ENCODE data around the gene UMODL1.

UMODL1 gene

DNA sequence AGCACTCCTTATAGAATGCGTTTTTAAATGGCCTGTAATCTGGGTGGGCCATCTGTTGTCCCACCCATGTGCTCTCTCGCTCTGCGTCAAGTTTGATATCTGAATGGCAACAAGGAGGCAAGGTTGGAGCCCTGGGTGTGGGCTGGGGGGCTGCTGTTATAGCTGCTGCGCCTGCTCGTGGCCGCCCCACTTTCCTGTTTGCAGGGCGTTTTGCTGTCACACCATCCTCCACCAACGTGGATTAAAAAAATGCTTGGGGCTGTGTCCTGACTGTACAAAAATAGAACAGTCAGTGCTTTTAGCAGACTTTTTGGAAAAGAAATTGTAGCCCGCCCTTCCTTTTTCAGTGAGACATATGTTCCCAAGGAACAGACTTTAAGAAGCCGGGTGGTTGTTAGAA, 25.4 kb downstream of the UMODL1 start:
- no peak for DNase-seq (ENCODE audit: low read depth in 1 of 2, low spot score in 1 of 2)
- Histone ChIP-seq H3K27ac (replicated peaks) (no peak overlapping the region), H3K4me3 (replicated peaks; ENCODE audit: insufficient read depth, low read length) (no peak overlapping the region), H3K27me3 (ENCODE audit: insufficient read depth, poor library complexity, severe bottlenecking) (no peaks in the 10 kb centered on the region)
- TF ChIP-seq POLR2AphosphoS5 (IDR thresholded peaks at IDR 0.05; ENCODE audit: low read depth) (no peak), GABPA (IDR thresholded peaks at IDR 0.05; ENCODE audit: low read depth) (no peak), SPI1 (IDR thresholded peaks at IDR 0.05; ENCODE audit: borderline replicate concordance, low read depth) (no peak)
- TF ChIP-seq, protein P1, sequence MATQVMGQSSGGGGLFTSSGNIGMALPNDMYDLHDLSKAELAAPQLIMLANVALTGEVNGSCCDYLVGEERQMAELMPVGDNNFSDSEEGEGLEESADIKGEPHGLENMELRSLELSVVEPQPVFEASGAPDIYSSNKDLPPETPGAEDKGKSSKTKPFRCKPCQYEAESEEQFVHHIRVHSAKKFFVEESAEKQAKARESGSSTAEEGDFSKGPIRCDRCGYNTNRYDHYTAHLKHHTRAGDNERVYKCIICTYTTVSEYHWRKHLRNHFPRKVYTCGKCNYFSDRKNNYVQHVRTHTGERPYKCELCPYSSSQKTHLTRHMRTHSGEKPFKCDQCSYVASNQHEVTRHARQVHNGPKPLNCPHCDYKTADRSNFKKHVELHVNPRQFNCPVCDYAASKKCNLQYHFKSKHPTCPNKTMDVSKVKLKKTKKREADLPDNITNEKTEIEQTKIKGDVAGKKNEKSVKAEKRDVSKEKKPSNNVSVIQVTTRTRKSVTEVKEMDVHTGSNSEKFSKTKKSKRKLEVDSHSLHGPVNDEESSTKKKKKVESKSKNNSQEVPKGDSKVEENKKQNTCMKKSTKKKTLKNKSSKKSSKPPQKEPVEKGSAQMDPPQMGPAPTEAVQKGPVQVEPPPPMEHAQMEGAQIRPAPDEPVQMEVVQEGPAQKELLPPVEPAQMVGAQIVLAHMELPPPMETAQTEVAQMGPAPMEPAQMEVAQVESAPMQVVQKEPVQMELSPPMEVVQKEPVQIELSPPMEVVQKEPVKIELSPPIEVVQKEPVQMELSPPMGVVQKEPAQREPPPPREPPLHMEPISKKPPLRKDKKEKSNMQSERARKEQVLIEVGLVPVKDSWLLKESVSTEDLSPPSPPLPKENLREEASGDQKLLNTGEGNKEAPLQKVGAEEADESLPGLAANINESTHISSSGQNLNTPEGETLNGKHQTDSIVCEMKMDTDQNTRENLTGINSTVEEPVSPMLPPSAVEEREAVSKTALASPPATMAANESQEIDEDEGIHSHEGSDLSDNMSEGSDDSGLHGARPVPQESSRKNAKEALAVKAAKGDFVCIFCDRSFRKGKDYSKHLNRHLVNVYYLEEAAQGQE (IDR thresholded peaks at IDR 0.05; ENCODE audit: insufficient replicate concordance, low read depth): no peak
- TF ChIP-seq, protein P2, sequence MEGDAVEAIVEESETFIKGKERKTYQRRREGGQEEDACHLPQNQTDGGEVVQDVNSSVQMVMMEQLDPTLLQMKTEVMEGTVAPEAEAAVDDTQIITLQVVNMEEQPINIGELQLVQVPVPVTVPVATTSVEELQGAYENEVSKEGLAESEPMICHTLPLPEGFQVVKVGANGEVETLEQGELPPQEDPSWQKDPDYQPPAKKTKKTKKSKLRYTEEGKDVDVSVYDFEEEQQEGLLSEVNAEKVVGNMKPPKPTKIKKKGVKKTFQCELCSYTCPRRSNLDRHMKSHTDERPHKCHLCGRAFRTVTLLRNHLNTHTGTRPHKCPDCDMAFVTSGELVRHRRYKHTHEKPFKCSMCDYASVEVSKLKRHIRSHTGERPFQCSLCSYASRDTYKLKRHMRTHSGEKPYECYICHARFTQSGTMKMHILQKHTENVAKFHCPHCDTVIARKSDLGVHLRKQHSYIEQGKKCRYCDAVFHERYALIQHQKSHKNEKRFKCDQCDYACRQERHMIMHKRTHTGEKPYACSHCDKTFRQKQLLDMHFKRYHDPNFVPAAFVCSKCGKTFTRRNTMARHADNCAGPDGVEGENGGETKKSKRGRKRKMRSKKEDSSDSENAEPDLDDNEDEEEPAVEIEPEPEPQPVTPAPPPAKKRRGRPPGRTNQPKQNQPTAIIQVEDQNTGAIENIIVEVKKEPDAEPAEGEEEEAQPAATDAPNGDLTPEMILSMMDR (IDR thresholded peaks at IDR 0.05; ENCODE audit: insufficient read depth, low read length): no peak

GRCh38 chr21:42097274-42097673, 26.2 kb downstream of the UMODL1 start:
- H3K4me3 ChIP-seq (replicated peaks; ENCODE audit: insufficient read depth, low read length): no peak overlapping the region
- no peak overlapping the region for H3K27ac ChIP-seq (replicated peaks)
- TF ChIP-seq GABPA (IDR thresholded peaks at IDR 0.05; ENCODE audit: low read depth): no peak
- no peak for TF ChIP-seq SPI1 (IDR thresholded peaks at IDR 0.05; ENCODE audit: borderline replicate concordance, low read depth)
- TF ChIP-seq, protein P2 (IDR thresholded peaks at IDR 0.05; ENCODE audit: insufficient read depth, low read length): no peak
- TF ChIP-seq POLR2AphosphoS5 (IDR thresholded peaks at IDR 0.05; ENCODE audit: low read depth): no peak
- TF ChIP-seq, protein P1 (IDR thresholded peaks at IDR 0.05; ENCODE audit: insufficient replicate concordance, low read depth): no peak
- no peaks in the 10 kb centered on the region for H3K27me3 ChIP-seq (ENCODE audit: insufficient read depth, poor library complexity, severe bottlenecking)
- DNase-seq (ENCODE audit: low read depth in 1 of 2, low spot score in 1 of 2): no peak

- no peak overlapping the region for H3K27ac ChIP-seq (replicated peaks)
- H3K27me3 ChIP-seq (ENCODE audit: insufficient read depth, poor library complexity, severe bottlenecking): no peaks in the 10 kb centered on the region
- no peak overlapping the region for H3K4me3 ChIP-seq (replicated peaks; ENCODE audit: insufficient read depth, low read length)
- DNase-seq (ENCODE audit: low read depth in 1 of 2, low spot score in 1 of 2): peak in 1 of 2 experiments; percentile 43
- TF ChIP-seq GABPA (IDR thresholded peaks at IDR 0.05; ENCODE audit: low read depth) (no peak), SPI1 (IDR thresholded peaks at IDR 0.05; ENCODE audit: borderline replicate concordance, low read depth) (no peak)
- TF ChIP-seq, protein P2 (IDR thresholded peaks at IDR 0.05; ENCODE audit: insufficient read depth, low read length): no peak
Measured at GRCh38 chr21:42097860-42098454, 26.8 kb downstream of the UMODL1 start.
